ENCODE measurements around the gene STRBP.
"Not testable (repeated sequence)": the region's sequence is repeated elsewhere in the genome, so short reads cannot be mapped to it uniquely, and the experiment has no call there.

Gene STRBP

DNA sequence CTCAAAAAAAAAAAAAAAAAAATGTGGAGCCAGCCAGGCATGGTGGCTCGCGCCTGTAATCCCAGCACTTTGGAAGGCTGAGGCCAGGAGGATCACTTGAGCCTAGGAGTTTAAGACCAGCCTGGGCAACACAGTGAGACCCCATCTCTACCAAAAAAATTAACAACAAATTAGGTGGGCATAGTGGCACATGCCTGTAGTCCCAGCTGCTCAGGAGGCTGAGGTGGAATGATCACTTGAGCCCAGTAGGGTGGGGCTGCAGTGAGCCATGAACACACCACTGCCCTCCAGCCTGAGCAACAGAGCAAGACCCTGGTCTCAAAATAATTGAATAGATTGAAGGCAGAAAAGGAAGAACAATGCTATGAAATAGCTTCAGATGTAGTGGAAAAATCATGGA lies 82.4 kb downstream of the STRBP start:
- DNase-seq: not testable (repeated sequence)

DNA sequence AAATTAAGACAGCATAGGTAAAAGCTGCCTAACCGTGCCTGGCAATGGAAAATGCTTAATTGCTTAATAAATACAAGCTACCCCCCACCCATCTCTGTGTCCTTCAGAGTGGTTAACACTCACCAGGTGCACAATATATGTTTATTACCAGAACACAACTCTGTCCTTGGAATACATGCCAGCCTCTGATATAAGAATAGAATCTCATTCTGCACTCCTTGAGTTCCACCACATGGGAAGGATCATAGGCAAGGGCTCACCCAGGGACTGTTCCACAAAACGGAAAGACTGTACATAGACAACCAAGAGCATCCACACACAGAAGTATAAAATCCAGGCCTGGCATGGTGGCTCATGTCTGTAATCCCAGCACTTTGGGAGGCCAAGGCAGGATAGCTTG lies 91.4 kb downstream of the STRBP start:
- no peak for DNase-seq

DNA sequence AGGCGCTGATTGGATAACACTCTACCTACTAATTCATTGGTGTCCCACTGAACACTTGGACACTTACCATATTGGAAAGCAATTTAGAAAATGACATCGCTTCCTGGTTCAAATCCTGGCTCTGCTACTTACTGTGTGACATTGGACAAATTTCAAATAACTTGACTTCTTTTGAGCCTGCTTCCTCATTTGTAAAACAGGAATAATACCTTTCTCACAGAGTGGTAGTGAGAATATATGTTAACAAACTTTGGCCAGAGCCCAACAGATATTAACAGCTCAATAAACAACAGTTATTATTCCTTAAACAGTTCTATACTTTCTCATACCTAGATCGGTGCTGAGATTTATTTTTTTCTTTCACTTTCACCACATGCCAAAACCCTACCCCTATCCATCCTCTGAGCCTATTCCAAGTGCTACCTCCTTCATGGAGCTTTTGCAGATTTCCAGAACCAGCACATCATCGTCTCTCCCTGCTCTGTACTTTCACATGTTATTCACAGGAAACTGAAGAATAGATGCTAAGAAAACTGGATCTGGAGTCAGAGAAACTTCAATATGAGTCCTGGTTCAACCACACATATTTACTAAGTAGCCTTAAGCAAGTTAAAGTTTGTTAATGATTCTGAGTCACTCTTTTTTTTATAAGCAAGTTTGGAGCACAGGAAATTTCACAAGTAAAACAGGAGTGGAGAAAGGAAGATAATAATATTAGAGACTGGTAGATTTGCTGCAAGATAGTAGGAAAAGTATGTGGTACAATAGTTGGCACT lies 92.3 kb downstream of the STRBP start:
- no peak for DNase-seq

DNA sequence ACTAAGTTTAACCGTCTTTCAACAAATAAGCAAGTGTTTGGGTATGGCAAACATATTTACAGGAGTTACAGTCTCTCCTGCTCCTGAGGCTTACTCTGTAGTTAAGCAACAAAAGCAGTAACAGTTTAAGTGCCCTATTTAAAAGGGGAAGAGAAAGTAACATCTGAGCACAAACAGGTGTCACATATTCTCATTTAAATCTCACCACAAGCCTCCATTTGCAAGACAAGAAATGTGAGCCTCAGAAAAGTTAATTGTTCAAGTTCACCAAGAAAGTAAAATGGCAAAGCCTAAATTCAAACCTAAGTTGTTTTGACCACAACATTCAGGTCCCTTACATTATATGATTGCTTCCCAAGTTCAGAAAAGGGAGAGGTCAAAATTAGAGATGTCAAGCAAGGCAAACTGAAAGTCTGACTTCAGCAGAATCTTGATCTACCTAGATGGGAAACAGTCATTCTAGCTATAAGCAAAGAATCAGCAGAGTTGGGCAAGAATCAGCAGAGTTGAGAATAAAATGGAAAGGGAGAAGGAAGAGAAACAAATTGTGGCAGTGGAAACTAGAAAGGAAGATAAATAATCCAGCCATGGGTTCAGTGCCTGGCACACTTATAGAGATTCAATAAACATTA lies 93.4 kb downstream of the STRBP start:
- no peak for DNase-seq

DNA sequence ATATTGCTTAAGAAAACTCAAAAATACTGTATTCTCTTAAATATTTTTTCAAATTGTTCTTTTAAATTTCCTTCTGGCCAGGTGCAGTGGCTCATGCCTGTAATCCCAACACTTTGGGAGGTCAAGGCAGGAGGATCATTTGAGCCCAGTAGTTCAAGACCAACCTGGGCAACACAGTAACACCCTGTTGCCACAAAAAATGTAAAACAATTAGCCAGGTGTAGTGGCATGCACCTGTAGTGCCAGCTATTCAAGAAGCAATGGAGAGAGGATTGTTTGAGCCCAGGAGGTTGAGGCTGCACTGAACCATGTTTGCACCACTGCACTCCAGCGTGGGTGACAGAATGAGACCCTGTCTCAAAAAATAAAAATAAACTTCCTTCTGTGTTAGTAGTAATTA lies 94.3 kb downstream of the STRBP start:
- no peak for DNase-seq

DNA sequence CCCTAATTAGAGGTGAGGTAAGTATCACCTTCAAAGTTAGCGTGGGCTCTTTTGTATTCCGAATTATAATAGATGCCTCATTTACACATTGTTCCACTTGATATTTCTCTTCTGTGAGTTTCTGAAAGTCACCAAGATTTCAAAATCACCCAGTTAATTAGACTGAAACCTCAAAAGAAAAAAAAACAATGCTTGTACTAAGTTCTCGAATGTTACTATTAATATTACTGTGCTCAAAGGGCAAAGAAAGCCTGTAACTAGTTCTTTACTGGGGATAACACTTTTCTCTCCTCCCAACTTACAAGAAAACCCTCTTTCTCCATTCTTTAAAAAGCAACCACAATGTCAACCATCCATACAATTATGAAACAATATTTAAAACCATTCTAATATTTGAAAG lies 98.5 kb downstream of the STRBP start:
- no peak for DNase-seq

DNA sequence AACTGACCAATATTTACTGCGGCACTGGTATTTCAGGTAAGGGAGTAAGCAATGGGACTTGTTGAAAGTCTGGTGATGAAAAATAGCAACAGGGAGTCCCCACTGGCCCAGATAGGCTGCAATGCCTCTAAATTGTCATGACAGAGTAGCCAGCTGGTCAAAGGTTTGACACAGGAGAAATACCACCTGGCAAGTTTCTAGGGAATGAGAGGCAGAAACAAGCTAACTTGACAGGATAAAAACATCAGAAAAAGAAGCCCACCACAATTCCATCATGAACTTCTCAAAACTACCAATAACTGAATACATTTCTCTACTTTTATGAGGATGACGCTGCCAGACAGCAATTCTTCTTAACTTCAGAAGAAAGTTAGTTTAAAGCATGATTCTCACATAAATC lies 99.8 kb downstream of the STRBP start:
- DNase-seq: no peak

DNA sequence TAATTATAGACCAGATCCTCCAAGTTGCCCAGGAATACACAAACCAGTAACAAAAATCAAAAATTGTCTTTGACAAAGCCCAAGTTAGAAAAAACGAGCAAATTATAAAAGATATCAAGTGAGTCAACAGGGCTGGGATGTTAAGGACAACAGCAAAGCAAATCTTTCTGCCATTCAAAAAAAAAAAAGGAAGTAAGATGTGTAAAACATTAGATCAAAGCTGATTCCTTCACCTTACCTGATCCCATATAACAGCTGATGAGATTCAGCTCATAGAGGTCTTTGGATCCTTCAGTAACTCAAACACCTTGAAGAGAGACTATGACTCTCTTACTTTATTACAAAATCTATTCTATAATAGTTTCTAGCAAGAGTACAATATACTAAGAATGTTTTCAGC lies 100.9 kb downstream of the STRBP start:
- no peak for DNase-seq

DNA sequence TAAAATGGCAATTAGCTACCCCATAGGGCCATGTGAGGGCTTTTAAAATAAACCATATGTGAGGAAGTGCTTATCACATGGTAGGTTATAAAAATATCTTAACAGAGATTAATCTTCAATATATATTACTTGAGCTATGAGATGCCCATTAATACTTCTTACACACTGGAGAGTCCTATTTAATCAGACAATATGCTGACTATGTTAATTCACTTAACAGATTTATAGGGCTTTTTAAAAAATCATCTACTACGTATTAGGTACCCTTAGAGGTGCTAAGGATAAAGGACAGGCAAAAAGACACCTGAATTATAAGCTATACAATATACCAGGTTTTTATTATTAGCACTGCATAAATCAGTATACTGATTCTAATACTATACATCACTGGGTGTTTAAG lies 102.6 kb downstream of the STRBP start:
- DNase-seq: no peak

DNA sequence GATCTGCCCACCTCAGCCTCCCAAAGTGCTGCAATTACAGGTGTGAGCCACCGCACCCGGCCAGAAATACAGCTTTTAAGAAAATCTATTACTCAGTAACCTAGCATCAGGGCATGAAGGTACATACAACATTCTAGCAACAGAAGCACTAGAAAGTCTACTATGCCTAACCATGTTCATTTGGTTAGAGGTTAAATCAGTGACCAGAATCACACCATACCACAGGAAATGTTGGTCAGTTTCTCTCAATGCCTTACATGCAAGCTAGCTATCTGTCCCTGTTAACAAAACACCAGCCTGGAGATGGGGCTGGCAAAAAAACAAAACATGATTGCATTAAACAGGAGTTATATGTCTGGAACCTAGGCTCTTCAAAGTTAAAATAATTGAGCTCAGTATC lies 104.1 kb downstream of the STRBP start:
- no peak for DNase-seq

DNA sequence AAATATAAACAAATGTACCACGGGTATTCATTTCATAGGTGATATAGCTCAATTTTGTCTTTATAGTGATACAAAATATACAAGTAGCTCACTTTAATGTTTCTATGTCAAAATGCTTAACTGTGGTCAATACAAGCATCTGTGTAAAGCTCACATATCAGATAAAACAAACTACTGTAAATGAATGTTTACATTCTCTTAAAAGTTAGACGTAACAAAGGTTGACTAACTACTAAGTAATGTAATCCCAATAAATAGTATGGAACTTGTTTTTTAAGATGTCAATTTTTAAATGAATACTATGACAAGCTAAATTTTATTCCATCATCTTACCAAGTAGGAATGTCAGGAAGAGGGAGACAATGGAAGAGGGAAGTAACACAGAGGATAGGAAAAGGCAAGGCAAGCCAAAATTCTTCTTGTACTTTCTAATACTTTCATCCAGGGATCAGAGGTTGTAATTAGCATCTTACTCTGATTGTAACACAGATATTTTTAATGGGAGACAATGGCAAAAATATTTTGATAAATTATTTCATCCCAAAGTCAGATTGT lies 105.5 kb downstream of the STRBP start:
- DNase-seq: no peak

DNA sequence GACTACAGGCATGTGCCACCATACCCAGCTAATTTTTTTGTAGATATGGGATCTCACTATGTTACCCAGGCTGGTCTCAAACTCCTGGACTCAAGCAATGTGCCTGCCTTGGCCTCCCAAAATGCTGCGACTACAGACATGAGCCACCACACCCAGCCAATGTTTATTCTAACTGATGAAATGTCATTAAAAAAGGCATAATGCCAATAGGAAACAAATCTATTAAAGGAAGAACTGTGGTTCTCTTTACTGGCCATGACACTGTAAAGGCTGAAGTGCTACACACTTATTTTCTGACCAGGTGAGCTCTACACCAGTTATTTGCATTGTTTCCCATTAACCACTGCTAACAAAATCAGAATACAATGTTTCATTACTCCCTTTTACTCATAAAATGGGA lies 106.0 kb downstream of the STRBP start:
- DNase-seq: no peak

DNA sequence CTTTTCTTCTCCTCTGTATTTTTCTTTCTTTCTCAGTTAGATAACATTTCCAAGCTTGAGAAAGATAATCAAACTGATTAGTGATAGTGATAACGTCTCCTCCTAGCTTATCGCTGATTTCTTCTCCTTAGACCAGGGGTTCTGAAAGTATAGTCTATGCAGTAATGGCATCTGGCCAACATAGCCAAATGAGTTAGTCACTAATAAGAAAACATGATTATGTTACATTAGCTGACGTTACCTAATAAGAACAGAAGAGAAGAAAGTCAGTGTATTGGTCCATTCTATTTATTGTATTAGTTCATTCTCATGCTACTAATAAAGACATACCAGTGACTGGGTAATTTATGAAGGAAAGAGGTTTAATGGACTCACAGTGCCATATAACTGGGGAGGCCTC lies 111.2 kb downstream of the STRBP start:
- no peak for DNase-seq

DNA sequence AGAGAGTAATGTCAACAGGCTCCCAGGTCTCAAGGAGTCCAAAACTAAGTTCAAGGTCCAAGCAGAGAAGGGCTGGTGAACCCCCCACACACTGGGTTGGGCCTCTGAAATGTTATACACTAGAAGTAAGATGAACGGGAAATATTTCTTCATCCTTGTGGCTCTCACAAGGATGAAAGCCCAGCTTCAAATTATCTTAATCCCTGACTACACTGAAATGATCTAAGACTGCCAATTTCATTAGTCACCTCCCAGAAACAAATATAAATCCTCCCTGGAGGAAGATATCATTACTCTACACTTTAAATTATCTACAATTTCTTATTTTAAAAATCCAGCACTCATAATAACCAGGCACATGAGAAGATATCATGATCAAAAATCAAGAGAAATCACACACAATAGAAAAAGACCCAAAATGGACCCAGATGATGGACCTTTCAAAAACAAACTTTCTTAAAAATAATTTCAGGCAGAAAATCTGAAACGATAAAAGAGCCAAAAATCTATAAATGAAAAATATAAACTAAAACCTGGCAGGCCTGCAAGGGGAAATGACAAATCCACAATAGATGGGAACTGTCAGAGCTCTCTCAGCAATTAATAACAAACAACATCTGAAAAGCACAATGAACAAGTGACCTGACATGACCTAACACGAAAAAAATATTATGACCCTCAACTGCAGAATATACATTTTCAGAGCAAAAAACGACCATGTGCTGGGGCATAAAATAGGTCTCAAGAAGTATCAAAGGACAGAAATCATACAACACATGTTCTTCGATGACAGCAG lies 117.5 kb downstream of the STRBP start:
- no peak for DNase-seq

DNA sequence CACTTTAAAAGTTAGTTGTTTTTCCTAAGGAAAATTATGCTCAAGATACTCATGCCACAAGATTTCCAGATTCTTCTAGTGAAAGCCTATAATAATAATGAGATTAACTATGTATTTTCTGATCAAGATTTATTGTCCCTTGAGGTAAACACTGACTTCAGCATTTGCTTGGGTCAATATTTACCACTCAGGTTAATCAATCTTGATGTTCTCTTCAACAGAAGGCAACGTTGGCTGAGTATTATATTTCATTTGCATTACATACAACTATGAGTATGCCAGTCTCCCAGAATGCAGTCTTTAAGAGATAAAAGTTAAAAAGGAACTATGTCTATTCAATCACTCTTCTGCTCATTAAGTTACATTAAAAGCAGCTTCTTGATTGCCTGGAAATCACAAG lies 119.3 kb downstream of the STRBP start:
- DNase-seq: no peak

DNA sequence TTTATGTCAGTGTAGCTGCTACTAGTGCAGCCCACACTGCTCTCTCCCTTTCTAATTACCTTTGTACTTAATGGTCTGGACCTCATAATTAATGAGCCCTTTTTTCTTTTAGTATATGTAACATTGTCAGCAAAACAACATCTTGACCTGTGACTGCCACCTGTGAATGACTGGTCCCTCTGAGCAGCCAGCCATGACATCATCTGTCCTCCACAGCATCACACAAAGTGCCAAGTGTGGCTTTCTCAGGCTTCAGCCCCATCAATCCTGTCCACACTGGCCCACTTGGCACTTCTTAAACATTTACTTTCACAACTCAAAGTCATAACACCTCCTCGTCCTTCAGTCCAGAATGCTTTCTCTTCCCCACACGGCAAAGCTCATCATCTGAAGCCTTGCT lies 130.2 kb downstream of the STRBP start:
- DNase-seq: no peak

DNA sequence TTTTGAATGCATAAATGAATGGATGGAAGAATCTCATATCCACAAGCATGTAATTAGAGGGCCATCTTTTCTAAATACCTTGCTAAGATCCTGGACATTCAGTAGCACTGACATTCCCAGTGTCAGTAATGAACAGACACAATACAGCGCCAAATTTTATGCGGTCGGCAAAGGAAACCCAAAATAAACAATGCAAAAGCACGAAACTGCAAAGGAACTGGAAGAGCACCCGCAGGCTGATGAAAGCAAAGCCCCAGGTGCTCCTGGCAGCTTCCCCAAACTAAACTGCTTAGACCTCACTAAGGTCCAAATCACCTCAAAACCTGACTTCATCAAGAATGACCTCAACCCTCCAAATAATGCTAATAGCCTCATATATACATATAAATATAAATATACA lies 133.0 kb downstream of the STRBP start:
- DNase-seq: no peak

DNA sequence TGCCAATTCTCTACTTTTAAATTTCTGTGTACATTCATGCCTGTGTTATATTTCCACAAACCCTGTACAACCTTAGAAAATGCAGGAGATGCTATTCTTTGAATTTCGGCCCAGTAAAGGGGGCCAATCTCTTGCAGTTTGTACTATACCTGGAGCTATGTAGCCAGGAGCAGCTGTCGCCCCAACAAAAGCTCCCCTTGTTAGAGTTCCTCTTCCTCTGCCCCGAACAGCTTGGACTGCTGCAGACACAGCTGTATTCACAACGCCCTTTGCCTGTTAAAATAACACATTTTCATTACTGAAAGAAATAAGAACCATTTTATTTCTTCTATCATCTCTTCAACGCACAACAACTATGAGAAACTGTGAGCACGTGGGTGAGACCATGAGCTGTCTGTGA lies 135.7 kb downstream of the STRBP start:
- no peak for DNase-seq

DNA sequence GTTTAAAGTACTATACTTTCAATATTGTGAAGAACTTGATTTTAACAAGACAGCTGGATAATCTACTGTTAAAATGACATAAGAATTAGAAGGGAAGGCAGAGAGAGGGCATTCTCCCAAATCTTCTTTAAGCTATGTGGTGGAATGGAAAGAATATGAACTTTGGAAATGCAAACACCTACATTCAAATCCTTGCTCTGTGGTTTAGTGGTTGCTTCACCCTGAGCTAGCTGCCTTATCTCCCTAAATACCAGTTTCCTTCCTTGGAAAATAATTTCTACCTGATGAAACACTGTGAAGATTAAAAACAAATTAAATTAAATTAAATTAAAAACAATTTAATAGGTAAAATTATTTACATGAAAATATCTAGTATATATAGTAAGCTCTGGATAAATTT lies 136.4 kb downstream of the STRBP start:
- no peak for DNase-seq

DNA sequence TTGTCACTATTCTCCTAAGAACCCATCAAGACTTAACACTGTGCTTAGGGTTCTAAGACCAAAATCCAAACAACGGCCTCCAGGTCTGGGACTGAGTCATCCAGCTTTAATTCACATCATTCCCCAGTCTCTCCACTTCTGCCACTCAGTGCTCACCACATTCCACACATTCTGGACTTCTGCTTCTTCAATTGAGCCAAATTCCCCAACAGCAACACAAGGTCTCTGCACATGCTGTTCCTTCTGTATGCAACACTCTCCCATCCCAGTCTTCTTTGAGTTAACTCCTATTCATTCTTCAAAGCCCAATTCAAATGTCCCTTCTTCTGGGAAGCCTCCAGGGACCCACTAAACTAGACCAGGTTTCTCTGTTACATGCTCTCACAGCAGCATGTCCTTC lies 137.1 kb downstream of the STRBP start:
- no peak for DNase-seq

DNA sequence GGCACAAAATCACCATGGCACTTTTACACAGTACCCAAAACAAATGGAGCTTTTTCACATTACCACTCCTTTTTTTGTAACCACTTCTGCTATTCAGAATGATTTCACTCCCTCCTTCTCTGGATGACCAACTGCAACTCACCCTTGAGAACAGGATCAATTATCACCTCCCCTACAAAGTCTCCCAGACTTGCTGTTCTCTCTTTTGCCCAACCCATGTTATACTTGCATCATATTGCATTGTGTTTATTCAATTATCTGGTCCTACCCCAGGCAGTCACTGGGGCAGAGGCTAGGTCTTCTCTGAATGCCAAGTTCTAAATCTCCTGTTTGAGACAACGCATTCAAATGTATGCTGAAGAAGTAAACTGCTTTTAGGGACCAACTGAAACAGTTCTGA lies 139.0 kb downstream of the STRBP start:
- no peak for DNase-seq

DNA sequence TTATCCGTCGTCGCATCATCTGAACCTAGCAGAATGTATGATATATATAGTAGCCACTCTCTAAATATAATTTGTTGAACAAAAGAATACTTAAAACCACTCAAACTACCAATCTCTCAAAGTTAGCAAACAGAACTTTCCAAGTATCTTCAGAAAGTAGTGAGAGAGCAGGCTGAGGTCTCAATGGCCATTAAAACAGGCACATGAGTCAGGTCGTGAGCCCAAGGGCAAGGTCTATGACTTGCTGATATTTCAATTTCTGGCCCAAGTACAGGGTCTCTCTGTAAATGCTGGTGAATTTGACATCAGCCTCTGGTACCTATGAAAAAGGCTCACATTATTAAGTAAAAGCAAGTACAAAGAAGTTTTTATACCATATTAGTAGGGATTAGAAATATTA lies 139.8 kb downstream of the STRBP start:
- no peak for DNase-seq

DNA sequence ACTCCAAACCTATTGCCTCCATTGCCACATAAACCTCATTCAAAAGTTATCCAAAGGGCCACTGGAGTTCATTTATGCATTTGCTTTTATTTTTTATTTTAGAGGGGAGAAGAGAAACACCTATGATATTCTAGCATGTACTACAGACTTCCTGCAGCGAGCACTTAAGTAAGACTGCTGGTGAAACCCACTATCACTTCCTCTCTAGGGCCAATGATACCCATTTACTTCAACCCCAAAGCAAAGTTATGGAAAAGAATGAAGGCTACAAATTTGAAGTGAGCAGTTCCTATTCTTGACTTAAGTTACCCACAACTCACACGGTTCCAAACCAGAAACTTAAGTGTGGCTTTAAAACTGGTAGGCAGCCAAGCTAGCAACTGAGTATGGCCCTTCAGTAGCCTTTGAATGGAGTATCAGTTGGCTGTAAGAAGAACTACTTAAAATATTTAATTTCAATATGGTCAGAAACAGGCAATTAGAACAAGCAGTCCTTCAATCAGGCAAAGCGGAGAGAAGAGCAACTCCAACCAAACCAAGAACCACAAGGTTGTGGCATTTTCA lies 140.8 kb downstream of the STRBP start:
- DNase-seq: no peak

DNA sequence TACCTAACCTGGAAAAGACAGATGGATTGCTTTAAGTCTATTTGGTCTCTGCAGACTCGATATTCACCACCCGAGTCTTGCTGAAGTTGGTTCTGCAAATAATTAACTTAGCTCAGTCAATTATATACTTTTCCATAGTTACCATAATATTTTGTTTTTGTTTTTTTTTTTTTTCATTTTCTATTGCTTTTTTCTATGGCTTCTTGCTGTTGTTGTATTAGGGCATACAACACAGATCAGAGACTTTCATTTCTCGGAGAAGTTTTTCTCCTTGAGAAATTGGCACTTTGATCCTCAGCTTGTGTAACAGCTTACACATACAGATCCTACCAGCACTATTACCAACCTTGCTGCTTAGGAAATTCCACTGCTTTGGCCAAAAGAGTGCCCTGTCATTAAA lies 146.9 kb downstream of the STRBP start:
- no peak for DNase-seq
